BE2C (cell line): Measurements from ENCODE around the gene ANK3.

Experiments used
- DNase-seq: peaks from one replicate; pipeline ENCODE4 v3.0.0-alpha.2; 2020
- H3K27me3 ChIP-seq: fragments of 250-450 bp; sonication (Bioruptor Pico); 2 replicates; pipeline ENCODE4 v1.5.1; 2020; ENCODE audit warnings: mild to moderate bottlenecking
- H3K36me3 ChIP-seq: fragments of 250-450 bp; sonication (Bioruptor Pico); 2 replicates; pipeline ENCODE4 v1.5.1; 2020; ENCODE audit warnings: mild to moderate bottlenecking
- H3K4me1 ChIP-seq: fragments of 250-450 bp; sonication (Bioruptor Pico); 2 replicates; pipeline ENCODE4 v1.5.1; 2020
- H3K4me3 ChIP-seq: 2 replicates; pipeline ENCODE4 v1.5.1; 2011; ENCODE audit warnings: low read depth, low read length
- H3K9me3 ChIP-seq: fragments of 250-450 bp; sonication (Bioruptor Pico); 2 replicates; pipeline ENCODE4 v1.5.1; 2020
- CTCF ChIP-seq: IDR thresholded peaks from 2 replicates; pipeline ENCODE4 v1.5.1; 2012; ENCODE audit warnings: mild to moderate bottlenecking, low read depth, low read length

Gene ANK3

DNA sequence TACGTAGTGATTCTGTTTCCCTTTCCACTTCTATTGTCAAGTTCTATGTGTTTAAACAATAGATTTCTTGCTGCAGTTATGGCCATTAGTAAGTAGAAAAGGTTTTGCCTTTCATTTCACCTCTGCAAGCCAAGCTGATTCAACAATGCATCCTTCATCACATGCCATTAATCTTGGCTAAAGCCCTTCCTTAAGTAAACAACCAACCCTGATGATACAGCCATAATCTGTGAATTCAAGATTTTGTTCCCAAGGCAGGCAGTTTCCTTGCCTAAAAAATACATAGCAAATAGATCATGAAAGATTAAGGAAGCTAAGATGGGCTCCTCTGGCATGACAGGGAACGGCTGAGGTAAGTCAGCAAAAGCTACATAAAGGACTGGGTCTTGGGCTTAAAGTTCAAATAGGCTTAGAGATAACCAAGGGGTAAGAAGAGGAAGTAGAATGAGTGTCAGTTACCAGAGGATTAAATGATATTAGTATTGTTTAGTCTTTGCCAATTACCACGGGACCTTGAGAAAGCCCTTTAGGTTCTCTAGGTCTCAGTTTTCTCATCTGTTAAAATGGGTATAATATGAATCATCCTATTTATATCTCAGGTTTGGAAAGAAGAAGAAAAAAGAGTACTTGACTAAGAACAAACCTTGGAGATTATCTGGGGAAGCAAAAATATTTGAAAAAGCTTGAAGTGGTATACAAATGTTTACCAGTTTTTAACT is 35.9 kb upstream of the ANK3 start:
- no peak for DNase-seq
- no peak for TF ChIP-seq CTCF
- peaks cover 19% of the 10 kb centered on the region for H3K4me1 ChIP-seq
- H3K4me3 ChIP-seq: no peak overlapping the region
- H3K27me3 ChIP-seq: no peaks in the 10 kb centered on the region
- no peaks in the 10 kb centered on the region for H3K36me3 ChIP-seq
- H3K9me3 ChIP-seq: no peaks in the 10 kb centered on the region

DNA sequence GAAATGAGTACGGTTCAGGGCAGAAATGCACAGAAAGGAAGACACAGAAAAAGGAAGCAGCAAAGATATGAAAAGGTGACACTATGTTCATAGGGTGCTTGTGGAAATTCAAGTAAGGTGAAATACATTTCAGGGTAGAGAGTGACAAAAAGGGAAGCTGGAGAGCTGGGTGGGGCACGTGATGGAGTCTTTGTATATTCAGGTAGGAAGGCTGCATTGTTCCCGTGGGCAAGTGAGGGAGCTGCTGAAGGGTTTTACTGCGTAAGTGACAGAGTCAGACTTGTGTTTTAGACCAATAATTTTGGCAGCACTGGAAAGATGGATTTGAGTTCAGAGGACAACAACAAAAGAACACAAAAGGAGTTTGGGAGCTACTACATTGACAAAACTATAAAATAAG is 35.3 kb upstream of the ANK3 start:
- no peak overlapping the region for H3K4me3 ChIP-seq
- no peak for DNase-seq
- H3K4me1 ChIP-seq: peaks cover 16% of the 10 kb centered on the region
- no peaks in the 10 kb centered on the region for H3K36me3 ChIP-seq
- no peaks in the 10 kb centered on the region for H3K27me3 ChIP-seq
- H3K9me3 ChIP-seq: no peaks in the 10 kb centered on the region
- TF ChIP-seq CTCF: no peak

DNA sequence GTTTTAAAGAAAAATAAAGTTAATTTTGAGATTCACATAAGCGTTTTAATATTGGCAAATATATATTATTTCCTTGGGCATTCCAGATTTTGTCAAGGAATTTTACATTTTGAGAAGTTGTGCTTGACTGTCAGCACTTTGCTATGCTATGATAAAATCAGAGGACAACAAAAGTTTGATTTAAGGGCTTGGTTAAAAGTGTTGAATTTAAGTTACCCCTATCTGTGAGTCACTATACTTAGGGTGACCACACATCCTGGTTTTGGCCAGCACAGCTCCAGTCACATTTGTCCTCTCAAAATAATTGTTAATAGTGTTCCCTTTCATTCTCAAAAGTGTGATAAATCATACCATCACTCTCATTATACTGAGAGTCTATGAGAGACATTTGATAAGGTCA is 34.2 kb upstream of the ANK3 start:
- DNase-seq: no peak
- no peak for TF ChIP-seq CTCF
- no peaks in the 10 kb centered on the region for H3K27me3 ChIP-seq
- H3K4me1 ChIP-seq: peaks cover 12% of the 10 kb centered on the region
- no peaks in the 10 kb centered on the region for H3K36me3 ChIP-seq
- H3K4me3 ChIP-seq: no peak overlapping the region
- H3K9me3 ChIP-seq: no peaks in the 10 kb centered on the region

DNA sequence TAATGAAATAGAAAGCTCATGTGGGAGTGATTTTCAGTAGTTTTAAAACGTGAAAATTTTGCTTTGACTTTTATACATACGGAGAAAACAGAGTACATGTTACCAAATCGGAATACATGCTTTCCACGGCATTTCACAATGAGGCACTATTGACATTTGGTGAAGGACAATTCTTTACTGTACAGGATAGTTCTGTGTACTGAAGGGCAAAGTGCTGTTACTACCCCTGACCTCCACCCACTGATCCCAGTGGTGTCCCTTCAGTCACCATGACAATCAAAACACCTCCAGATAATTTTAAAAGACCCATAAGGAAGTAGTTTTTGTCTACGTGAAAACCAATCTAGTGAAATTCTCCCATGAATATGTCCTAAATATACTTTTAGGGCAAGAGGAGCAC is 33.1 kb upstream of the ANK3 start:
- Histone ChIP-seq H3K27me3 (no peaks in the 10 kb centered on the region), H3K9me3 (no peaks in the 10 kb centered on the region), H3K4me1 (peaks cover 2% of the 10 kb centered on the region), H3K36me3 (no peaks in the 10 kb centered on the region), H3K4me3 (no peak overlapping the region)
- DNase-seq: no peak
- no peak for TF ChIP-seq CTCF

- Histone ChIP-seq H3K4me3 (no peak overlapping the region), H3K36me3 (no peaks in the 10 kb centered on the region), H3K27me3 (no peaks in the 10 kb centered on the region), H3K9me3 (no peaks in the 10 kb centered on the region), H3K4me1 (peaks cover 12% of the 10 kb centered on the region)
- DNase-seq: no peak
- no peak for TF ChIP-seq CTCF
Measured at GRCh38 chr10:60420991-60421894, 31.6 kb upstream of the ANK3 start.

- TF ChIP-seq CTCF: no peak
- no peak overlapping the region for H3K4me3 ChIP-seq
- no peak for DNase-seq
- H3K9me3 ChIP-seq: no peaks in the 10 kb centered on the region
- H3K27me3 ChIP-seq: no peaks in the 10 kb centered on the region
- H3K4me1 ChIP-seq: peaks cover 12% of the 10 kb centered on the region
- H3K36me3 ChIP-seq: no peaks in the 10 kb centered on the region
Measured at GRCh38 chr10:60419249-60419648, 29.6 kb upstream of the ANK3 start.
